GDM1 (cell line): ENCODE measurements around the gene KRT1.

Experiments used
- DNase-seq: peaks from one replicate; lab custom pipeline; 2025; lab: John Stamatoyannopoulos, UW

Gene KRT1

DNA sequence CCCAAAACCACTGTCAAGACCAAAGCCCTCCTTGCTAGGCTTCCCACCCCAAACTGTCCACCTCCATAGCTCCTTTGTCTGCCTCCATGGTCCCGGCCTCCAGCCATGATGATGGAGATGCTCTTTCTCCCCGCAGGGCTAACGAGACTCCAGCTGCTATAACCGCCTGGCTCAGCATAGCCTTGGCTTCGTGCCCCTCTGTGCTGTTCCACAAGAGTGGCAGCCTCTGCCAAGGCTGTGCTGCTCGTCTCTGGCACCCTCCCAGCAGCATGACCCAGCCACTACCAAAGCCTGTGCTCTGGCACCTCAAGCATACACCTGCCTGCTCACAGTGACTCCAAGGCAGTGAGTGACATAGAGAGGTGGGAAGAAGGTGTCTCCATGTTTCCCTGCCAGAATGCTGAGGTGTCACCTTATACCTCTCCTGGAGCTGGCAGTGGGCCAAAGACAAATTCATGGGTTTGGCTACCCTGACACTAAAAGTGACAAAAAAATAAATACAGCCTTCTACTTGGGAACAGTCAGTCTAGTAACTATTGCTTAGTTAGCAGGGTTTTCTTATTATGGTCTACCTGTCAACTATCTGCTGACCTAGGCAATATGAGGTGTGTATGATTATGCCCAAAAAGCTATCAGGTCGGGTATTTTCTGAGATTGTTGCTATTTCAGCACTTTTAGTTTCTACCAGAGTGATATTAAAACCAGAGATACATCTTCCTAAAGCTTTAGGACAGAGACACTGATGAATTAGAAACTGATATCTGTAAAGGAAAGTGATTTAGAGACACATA is 45.7 kb downstream of the KRT1 start:
- DNase-seq = no peak

DNA sequence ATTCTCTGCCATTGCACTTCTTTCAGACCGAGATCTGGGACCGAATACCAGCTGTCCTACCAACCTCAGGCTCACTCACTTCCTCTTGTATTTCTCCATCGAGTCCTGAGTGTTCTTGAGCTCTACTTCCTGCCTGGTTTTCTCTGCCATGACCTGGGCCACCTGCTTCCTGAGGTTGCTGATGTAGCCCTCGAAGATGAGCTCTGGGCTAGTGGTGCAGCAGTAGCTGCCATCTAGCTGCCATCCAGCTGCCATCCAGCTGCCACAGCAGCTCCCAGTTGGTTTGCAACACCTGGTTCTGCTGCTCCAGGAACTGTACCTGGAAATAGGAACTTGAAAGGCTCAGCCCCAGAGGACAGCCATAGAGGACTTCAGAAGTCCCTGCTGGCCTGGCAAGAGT is 46.8 kb downstream of the KRT1 start:
- DNase-seq = peak; percentile 72

DNA sequence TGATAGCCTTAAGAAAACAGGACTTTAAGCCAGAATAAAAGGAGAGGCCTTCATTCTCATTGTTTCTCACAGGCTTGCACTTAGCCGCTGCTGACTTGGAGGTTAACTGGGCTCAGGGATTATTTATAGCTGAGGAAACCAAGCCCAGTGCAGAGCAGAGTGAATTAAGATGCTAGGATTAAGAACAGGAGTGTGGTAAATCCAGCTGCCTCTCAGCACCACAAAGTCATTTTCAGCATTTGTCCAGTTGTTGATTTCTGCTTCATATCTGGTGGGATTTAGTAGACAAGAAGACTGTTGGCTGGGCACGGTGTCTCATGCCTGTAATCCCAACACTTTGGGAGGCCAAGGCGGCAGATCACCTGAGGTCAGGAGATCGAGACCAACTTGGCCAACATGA is 47.6 kb downstream of the KRT1 start:
- no peak for DNase-seq

DNA sequence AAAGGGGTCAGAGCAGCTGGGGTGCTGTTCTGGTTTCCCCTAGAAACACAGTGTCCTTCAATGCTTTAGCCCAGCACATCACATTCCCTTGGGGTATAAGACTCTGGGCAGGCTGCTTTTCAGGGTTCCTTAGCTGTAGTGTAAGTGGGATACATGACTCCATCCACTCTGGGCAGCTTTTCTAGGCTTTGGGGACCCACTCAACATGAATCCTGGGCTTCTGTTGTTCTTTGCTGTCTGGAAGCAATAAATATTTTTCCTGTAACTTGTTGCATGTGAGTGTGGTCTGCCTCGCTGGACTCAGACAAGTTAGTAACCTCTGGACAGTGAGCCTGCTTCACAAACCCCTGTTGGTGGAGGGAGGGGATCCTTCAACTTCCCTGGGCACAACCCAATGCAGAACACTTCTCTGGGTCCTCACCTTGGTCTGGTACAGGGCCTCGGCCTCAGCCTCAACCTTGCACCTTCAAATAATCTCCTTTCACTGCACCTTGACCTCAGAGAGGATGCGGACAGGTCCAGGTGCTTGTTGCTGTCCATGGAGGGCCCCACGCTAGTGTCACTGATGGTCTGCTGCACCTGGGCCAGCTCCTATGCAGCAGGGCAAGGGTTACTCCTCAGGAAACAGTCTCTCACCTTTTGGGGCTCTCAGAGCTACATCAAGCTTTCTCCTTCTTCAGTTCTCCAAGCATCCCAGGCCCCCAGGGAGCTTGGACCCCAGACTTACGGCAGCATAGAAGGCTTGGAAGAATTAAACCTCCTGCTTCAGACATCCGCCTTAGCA is 48.3 kb downstream of the KRT1 start:
- DNase-seq = no peak

DNA sequence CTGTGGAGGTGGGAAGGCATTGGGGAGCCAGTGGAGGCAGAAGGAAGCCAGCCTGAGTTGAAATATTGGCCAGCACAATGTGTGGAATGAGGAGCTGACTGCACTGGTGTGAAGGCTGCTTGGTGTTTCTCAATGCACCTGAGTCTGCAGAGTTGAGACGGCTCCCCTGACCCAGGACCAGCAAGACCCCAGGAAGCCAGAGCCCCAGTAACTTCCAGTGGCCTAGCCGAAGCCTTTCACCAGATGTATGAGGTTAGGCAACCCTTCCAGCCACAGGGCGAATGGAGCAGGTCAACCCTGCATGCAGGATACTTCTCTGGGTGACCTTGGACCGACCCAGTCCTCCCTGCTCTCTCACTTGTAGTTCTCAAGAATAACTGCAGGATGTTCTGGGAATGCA is 48.9 kb downstream of the KRT1 start:
- DNase-seq = no peak

DNA sequence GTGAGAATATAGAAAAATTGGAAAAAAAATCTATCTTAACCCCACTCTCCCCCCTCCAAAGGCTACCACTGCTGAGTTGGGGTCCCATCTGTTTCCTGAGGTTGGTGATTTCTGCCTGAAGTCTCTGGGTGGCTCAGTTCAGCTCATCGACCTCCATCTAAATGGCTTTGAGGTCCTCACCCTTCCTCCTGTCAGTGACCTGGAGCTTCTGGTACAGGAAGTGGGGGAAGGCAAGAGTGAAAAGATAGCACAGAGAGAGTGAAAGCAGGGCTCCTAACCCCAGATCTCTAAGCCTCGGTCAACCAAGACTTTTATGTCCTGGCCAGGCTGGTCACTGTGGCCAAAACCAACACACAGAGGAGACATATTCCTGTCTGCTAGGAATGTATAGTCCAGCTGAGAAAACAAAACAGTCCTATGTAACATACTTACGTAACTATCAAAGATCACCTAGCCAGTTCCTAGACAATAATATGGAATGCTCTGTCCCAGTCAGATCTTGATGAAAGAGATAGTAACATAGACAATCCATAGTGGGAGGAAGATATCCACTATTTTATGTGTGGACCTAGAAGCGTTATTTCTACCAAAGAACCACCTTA is 49.5 kb downstream of the KRT1 start:
- DNase-seq = peak; percentile 15

DNA sequence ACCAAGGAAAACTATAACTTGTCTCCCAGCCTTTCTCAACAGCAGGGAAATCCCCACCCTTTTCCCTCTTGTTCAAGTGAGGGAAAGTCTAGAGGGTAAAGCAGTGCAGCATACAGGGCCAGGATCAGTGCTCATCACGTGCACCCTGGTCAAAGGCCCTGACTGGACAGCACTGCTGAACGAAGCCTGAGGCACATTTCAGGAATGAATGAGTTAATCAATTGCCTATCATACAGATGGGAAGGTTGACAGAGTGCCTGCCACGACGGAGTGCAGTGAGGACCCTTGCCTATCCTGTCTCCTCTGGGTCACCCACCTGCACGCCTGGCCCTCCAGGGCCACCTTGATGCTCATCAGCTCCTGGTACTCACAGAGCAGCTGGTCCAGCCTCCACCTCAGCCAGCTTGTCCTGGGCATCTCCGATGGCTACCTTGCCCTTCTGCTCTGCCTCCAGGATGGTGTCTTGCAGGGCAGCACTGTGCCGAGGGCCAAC is 50.2 kb downstream of the KRT1 start:
- DNase-seq = no peak

DNA sequence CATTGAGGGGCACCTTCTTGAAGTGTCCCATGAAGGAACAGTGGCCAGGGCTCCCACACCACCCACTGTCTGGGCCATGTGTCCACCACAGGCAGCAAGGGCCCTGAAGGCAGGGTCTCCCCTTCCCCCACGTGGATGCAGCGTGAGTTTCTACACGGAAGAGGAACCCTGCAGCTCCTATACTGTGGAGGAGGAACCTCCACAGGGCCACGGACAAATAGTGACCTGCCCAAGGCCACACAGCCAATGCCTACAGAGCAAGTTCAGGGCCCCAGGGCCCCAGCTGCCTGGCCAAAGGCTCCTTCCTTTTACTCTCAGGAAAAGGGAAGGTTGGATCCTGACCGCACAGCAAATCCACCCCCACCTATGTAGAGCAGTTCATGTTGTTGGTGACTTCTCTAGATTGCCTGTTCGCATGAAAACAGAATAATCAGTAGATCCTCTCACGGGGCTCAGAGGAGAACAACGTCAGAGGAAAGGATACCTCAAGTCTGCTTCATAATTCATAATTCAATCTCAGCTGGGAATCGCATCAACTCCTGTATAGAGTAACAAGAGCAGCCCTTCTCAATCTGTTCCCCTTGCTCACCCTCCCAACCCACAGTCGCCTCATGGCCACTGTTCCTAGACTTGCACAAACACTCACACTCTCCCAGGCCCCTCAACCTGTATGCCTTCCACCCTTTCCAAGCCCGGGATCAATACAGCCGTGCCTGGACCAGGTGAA is 50.8 kb downstream of the KRT1 start:
- DNase-seq = no peak

DNA sequence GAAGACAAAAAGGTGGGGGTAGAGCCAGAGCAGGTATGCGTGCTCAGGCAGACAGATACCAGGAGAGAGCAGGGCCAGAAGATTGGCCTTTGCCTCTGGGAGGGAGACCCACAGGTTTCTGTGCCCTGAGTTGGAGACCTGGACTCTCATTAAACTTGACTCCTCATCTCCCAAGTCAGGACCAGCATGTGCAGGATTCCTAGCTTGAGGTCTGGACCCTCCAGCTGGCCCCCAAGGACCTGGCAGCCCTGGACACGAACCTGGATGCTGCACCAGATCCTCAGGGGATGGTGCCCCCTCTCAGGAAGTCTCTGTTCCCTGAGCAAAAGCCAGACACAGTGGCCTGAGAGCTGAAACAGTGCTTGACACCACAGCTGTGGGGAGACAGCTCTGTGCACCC is 51.4 kb downstream of the KRT1 start:
- no peak for DNase-seq

DNA sequence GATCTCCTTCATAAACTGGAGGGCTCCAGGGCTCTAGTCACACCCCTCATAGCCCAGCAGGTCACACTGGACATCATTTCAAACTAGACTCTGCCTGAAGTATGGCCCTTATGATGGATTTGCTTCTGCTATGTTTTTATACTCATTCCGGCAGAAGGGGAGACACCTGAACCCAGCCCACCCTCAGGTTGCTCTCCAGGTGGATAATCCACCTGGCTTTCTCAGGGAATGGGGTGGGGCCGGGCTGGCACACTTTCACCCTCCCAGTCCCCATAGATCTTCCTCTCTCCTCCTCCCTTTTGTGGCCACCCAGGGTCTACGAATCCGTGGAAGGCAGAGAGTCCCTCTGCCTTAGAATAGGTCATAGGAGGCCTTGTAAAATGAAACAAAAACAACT is 52.1 kb downstream of the KRT1 start:
- no peak for DNase-seq

DNA sequence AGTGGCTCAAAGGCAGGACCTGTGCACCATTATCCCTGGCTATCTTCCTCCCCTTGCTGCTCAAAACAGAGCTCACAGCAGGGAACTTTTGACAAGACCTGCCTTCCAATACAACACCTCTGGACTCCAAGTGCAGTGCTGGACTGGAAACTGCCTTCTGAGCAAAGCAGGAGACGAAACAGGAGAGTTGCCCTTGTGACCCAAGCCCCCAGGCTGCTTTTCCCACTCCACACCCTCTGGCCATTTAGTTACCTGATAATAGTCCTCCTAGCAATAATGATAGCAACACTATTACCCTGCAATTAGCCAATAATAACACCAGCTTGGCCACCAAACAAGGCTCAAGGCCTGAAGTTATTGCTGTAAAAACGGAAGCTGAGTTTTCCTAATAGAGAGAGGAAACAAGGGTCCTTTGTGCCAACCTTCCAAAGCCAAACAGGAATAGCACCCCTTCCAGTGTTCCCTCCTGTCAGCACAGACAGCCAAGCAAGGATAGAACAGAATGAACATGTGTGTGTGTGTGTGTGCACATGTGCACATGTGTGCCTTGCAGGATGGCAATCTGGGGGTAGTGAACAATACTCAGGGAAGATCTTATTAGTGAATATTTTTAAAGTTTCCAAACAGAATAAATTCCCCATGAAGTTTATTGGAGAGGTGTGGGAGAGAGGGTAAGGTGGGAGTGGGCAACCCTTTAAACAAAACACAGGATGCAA is 52.7 kb downstream of the KRT1 start:
- DNase-seq = no peak
